Rectal smooth muscle tissue (tissue), 1 donor: ENCODE results near the gene IWS1.

Experiments
- H3K27ac ChIP-seq: one replicate; pipeline ENCODE4 v1.7.0; 2013; ENCODE audit warnings: low read depth, low read length, inconsistent platforms
- H3K27me3 ChIP-seq: one replicate; pipeline ENCODE4 v1.7.0; 2013; ENCODE audit warnings: low read length; ENCODE audit not compliant: control insufficient read depth, insufficient read depth
- H3K36me3 ChIP-seq: one replicate; pipeline ENCODE4 v1.7.0; 2013; ENCODE audit warnings: low read length; ENCODE audit not compliant: control insufficient read depth, insufficient read depth
- H3K4me1 ChIP-seq: one replicate; pipeline ENCODE4 v1.7.0; 2013; ENCODE audit warnings: low read length; ENCODE audit not compliant: control insufficient read depth, insufficient read depth
- H3K4me3 ChIP-seq: one replicate; pipeline ENCODE4 v1.7.0; 2013; ENCODE audit warnings: low read length
- H3K9ac ChIP-seq: one replicate; pipeline ENCODE4 v1.7.0; 2013; ENCODE audit warnings: low read length

IWS1 gene

GRCh38 chr2:127566576-127566975 is 40.3 kb upstream of the IWS1 start:
- Histone ChIP-seq H3K4me1 (no peaks in the 10 kb centered on the region), H3K4me3 (no peak overlapping the region), H3K27ac (no peak overlapping the region), H3K27me3 (no peaks in the 10 kb centered on the region), H3K36me3 (no peaks in the 10 kb centered on the region), H3K9ac (no peak overlapping the region)

GRCh38 chr2:127566139-127566417 is 39.8 kb upstream of the IWS1 start:
- H3K4me1 ChIP-seq, result no peaks in the 10 kb centered on the region
- no peaks in the 10 kb centered on the region for H3K27me3 ChIP-seq
- H3K4me3 ChIP-seq, result no peak overlapping the region
- H3K27ac ChIP-seq, result no peak overlapping the region
- H3K36me3 ChIP-seq, result no peaks in the 10 kb centered on the region
- no peak overlapping the region for H3K9ac ChIP-seq

GRCh38 chr2:127565261-127566138 is 39.2 kb upstream of the IWS1 start:
- no peaks in the 10 kb centered on the region for H3K36me3 ChIP-seq
- H3K4me1 ChIP-seq, result no peaks in the 10 kb centered on the region
- H3K27ac ChIP-seq, result no peak overlapping the region
- H3K27me3 ChIP-seq, result no peaks in the 10 kb centered on the region
- no peak overlapping the region for H3K4me3 ChIP-seq
- no peak overlapping the region for H3K9ac ChIP-seq

GRCh38 chr2:127564429-127565260 is 38.4 kb upstream of the IWS1 start:
- no peaks in the 10 kb centered on the region for H3K27me3 ChIP-seq
- no peak overlapping the region for H3K27ac ChIP-seq
- H3K4me3 ChIP-seq, result no peak overlapping the region
- H3K9ac ChIP-seq, result no peak overlapping the region
- no peaks in the 10 kb centered on the region for H3K36me3 ChIP-seq
- no peaks in the 10 kb centered on the region for H3K4me1 ChIP-seq

GRCh38 chr2:127563458-127564428 is 37.5 kb upstream of the IWS1 start:
- H3K36me3 ChIP-seq, result no peaks in the 10 kb centered on the region

GRCh38 chr2:127562936-127563335 is 36.6 kb upstream of the IWS1 start:
- Histone ChIP-seq H3K4me1 (no peaks in the 10 kb centered on the region), H3K27me3 (no peaks in the 10 kb centered on the region), H3K4me3 (no peak overlapping the region), H3K27ac (no peak overlapping the region), H3K36me3 (no peaks in the 10 kb centered on the region), H3K9ac (no peak overlapping the region)

More at GRCh38 chr2:127563458-127564428, 37.5 kb upstream of the IWS1 start:
- H3K27ac ChIP-seq, result no peak overlapping the region
- H3K4me3 ChIP-seq, result no peak overlapping the region
- H3K4me1 ChIP-seq, result no peaks in the 10 kb centered on the region
- H3K27me3 ChIP-seq, result no peaks in the 10 kb centered on the region
- no peak overlapping the region for H3K9ac ChIP-seq

- Histone ChIP-seq H3K4me1 (no peaks in the 10 kb centered on the region), H3K27ac (no peak overlapping the region), H3K27me3 (no peaks in the 10 kb centered on the region), H3K4me3 (no peak overlapping the region), H3K9ac (no peak overlapping the region), H3K36me3 (no peaks in the 10 kb centered on the region)
These were observed 35.1 kb upstream of the IWS1 start for GRCh38 chr2:127561371-127561770.

GRCh38 chr2:127560931-127561280 is 34.6 kb upstream of the IWS1 start:
- Histone ChIP-seq H3K9ac (no peak overlapping the region), H3K27ac (no peak overlapping the region), H3K36me3 (no peaks in the 10 kb centered on the region), H3K4me1 (no peaks in the 10 kb centered on the region), H3K27me3 (no peaks in the 10 kb centered on the region), H3K4me3 (no peak overlapping the region)

GRCh38 chr2:127560201-127560930 is 34.1 kb upstream of the IWS1 start:
- Histone ChIP-seq H3K9ac (no peak overlapping the region), H3K4me1 (no peaks in the 10 kb centered on the region), H3K27me3 (no peaks in the 10 kb centered on the region), H3K27ac (no peak overlapping the region), H3K4me3 (no peak overlapping the region), H3K36me3 (no peaks in the 10 kb centered on the region)

GRCh38 chr2:127559454-127559853 is 33.2 kb upstream of the IWS1 start:
- no peaks in the 10 kb centered on the region for H3K36me3 ChIP-seq
- H3K4me3 ChIP-seq, result no peak overlapping the region
- no peak overlapping the region for H3K27ac ChIP-seq
- H3K4me1 ChIP-seq, result no peaks in the 10 kb centered on the region
- H3K27me3 ChIP-seq, result no peaks in the 10 kb centered on the region
- H3K9ac ChIP-seq, result no peak overlapping the region

- no peak overlapping the region for H3K4me3 ChIP-seq
- H3K36me3 ChIP-seq, result no peaks in the 10 kb centered on the region
- H3K27me3 ChIP-seq, result no peaks in the 10 kb centered on the region
- H3K9ac ChIP-seq, result no peak overlapping the region
- no peaks in the 10 kb centered on the region for H3K4me1 ChIP-seq
- H3K27ac ChIP-seq, result no peak overlapping the region
These were observed 32.6 kb upstream of the IWS1 start for GRCh38 chr2:127558911-127559310.
